GM21619 (cell line): ENCODE measurements around the gene FNDC3B.
"Not testable (repeated sequence)": the region's sequence is repeated elsewhere in the genome, so short reads cannot be mapped to it uniquely, and the experiment has no call there.

Source experiments
- ATAC-seq: cut with Tn5 transposase; IDR thresholded peaks from one replicate; pipeline ENCODE4 v1.9.1; 2021; ENCODE audit not compliant: unreplicated experiment

The FNDC3B gene

GRCh38 chr3:172354931-172355499 lies 315.6 kb downstream of the FNDC3B start:
- no peak for ATAC-seq

GRCh38 chr3:172355836-172356235 lies 316.5 kb downstream of the FNDC3B start:
- ATAC-seq: no peak

GRCh38 chr3:172356427-172356826 lies 317.0 kb downstream of the FNDC3B start:
- ATAC-seq: no peak

- no peak for ATAC-seq
Observed at GRCh38 chr3:172357850-172358754, 318.7 kb downstream of the FNDC3B start.

- no peak for ATAC-seq
Observed at GRCh38 chr3:172359231-172359630, 319.9 kb downstream of the FNDC3B start.

- no peak for ATAC-seq
Observed at GRCh38 chr3:172359996-172360395, 320.6 kb downstream of the FNDC3B start.

- ATAC-seq: no peak
Observed at GRCh38 chr3:172362583-172362982, 323.2 kb downstream of the FNDC3B start.

- ATAC-seq: no peak
Observed at GRCh38 chr3:172364374-172365027, 325.1 kb downstream of the FNDC3B start.

- no peak for ATAC-seq
Observed at GRCh38 chr3:172365028-172365567, 325.7 kb downstream of the FNDC3B start.

- ATAC-seq: no peak
Observed at GRCh38 chr3:172367205-172368105, 328.1 kb downstream of the FNDC3B start.

- ATAC-seq: not testable (repeated sequence)
Observed at GRCh38 chr3:172368556-172368955, 329.2 kb downstream of the FNDC3B start.

- no peak for ATAC-seq
Observed at GRCh38 chr3:172369590-172370259, 330.3 kb downstream of the FNDC3B start.

GRCh38 chr3:172370419-172370818 lies 331.0 kb downstream of the FNDC3B start:
- no peak for ATAC-seq

- no peak for ATAC-seq
Observed at GRCh38 chr3:172371544-172371943, 332.2 kb downstream of the FNDC3B start.

GRCh38 chr3:172372895-172373294 lies 333.5 kb downstream of the FNDC3B start:
- no peak for ATAC-seq

GRCh38 chr3:172373912-172374311 lies 334.5 kb downstream of the FNDC3B start:
- no peak for ATAC-seq

GRCh38 chr3:172375206-172375850 lies 335.9 kb downstream of the FNDC3B start:
- ATAC-seq: no peak

- no peak for ATAC-seq
Observed at GRCh38 chr3:172376402-172376801, 337.0 kb downstream of the FNDC3B start.

- no peak for ATAC-seq
Observed at GRCh38 chr3:172376881-172377280, 337.5 kb downstream of the FNDC3B start.

GRCh38 chr3:172378439-172378838 lies 339.1 kb downstream of the FNDC3B start:
- ATAC-seq: no peak
